Activated CD8-positive, alpha-beta memory T cell treated with anti-CD3 and anti-CD28 coated beads for 36 hours (primary cell): Measurements from ENCODE around the gene CSNK2B. TPM values are rescaled to one million over a fixed set of nuclear protein-coding genes. Genes with fewer than 3 reads are reported as not detected.

Experiments
- CTCF ChIA-PET: fragments of 350-600 bp; sonication (Branson Sonifier 250); formaldehyde crosslinking; loops from one replicate; lab custom pipeline; 2021; ENCODE audit warnings: antibody characterized with exemption; lab: Charles Lee
- POLR2A ChIA-PET: fragments of 350-600 bp; sonication (Branson Sonifier 250); formaldehyde crosslinking; loops from one replicate; lab custom pipeline; 2021; ENCODE audit warnings: antibody characterized with exemption; lab: Charles Lee
- total RNA-seq, 2 experiments: library from RNA; stranded (reverse); gene quantifications; one replicate each; pipeline ENCODE4 v1.2.3, GENCODE V29; 2021

Gene CSNK2B
- total RNA-seq, 2 experiments from 2014 or later = 329 TPM

GRCh38 chr6:31676322-31676903, 10.5 kb downstream of the CSNK2B start:
- CTCF ChIA-PET = no interaction called here
- POLR2A ChIA-PET = no interaction called here

DNA sequence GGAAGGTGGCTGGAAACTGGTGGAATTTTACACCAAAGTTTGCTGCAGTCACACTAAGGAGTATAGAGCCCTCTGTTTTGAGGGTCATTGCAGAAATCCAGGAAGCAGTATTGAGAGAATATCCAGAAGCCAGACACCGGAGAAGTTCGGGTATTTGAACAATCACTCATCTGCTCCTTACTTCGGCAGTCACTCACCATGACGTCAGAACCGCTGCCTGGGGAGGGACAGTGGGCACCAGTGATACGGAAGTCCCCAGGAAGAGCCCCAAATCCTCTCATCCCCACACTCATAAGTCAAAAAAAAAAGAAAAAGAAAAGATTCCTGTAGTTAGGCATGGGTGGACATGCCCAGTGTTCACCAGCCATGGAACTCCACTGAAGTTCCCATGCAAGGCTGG, 11.0 kb downstream of the CSNK2B start:
- ChIA-PET CTCF (interaction anchor here (0.9 kb wide), 1 partner anchor 9 kb away, joined by 3 read pairs; no protein-coding TSS in a partner anchor), POLR2A (no interaction called here)

GRCh38 chr6:31677955-31678354, 12.1 kb downstream of the CSNK2B start:
- POLR2A ChIA-PET = no interaction called here
- CTCF ChIA-PET = interaction anchor here (0.9 kb wide), 1 partner anchor 10 kb away, joined by 3 read pairs; no protein-coding TSS in a partner anchor

DNA sequence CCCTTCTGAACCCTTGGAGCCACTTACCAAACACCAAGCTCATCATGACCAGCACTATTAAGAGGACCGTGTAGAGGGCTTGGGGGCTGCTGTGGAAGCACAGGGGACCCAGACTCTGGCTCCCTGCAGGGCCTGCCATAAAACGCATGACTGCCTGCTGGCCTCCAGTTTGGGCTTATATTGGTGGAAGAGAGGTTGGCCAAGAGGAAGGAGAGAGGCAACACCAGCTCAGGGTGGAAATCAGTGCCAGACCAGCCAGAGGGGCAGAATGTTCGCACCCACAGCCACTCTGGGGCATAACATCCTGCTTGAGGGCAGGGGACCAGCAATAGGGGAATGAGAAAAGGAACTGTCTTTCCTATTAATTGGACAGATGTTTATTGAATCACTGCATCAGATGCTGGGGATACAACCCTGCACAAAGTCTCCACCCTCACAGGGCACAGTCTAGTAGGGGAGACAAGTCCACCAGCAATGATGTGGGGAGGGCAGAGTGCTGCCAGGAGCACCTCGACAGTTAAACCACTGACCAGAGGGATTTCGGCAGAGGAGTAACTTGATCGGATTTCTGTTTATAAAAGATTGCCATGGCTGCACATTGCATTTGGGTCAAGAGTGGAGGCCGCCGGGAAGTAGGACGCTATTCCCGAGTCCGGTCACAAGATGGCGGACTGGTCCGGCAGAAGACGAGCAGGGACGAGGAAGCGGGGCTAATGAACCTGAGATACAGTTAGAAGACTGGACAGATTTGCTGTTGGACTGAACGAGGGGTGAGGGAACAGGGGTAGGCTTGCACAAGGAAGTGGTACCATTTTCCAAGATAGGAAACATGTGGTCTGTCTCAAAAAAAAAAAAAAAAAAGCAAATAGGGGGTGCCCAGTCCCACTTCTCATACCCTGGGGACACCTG, 14.6 kb downstream of the CSNK2B start, which contains the start of gene LY6G5C:
Gene LY6G5C, minus strand, starts transcription at position 842 of the 909 bp plus-strand sequence. Its CDS starts 694 bp downstream, at position 148.
- POLR2A ChIA-PET = interaction anchor here (0.6 kb wide), 1 partner anchor 17 kb away, joined by 8 read pairs; no protein-coding TSS in a partner anchor
- CTCF ChIA-PET = interaction anchor here (0.6 to 2.2 kb wide), 8 partner anchors 9 to 217 kb away, joined by 3 to 12 read pairs (median 5); partner anchors contain the start of genes ABHD16A, DDAH2 and EHMT2

DNA sequence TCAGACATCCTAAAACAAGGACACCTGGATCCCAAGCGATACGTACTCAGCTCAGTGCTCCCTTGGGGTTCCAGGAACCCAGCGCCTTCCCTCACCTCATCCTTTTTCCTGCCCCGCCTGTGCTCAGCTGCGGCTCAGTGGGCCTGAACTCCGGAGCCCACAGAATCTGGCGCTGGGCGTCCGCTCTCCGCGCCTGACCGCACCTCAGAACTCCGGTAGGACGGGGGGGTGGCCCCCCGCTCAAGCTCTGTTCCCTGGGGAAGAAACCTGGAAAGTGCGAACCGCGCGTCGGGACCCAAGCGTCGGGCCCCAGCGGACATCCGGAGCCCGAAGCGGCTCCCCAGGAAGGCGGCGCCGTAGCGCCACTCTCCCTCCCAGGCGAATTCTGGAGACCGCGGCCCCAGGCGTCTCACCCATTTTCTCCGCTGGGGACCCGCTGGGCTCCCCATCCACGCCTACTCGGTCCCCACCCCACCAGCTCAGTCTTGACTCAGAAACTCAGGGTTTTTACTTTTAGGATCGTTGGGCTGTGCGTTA, 15.3 kb downstream of the CSNK2B start:
- POLR2A ChIA-PET = interaction anchor here (0.6 kb wide), 1 partner anchor 18 kb away, joined by 8 read pairs; no protein-coding TSS in a partner anchor
- CTCF ChIA-PET = interaction anchor here (0.7 to 2.2 kb wide), 6 partner anchors 10 to 93 kb away, joined by 3 to 12 read pairs (median 5); partner anchors contain the start of genes ABHD16A and DDAH2

- ChIA-PET POLR2A (no interaction called here), CTCF (interaction anchor here (1.5 to 1.7 kb wide), 2 partner anchors 10 to 19 kb away, joined by 3 to 4 read pairs; no protein-coding TSS in a partner anchor)
Measured at GRCh38 chr6:31683591-31683990, 17.7 kb downstream of the CSNK2B start.

DNA sequence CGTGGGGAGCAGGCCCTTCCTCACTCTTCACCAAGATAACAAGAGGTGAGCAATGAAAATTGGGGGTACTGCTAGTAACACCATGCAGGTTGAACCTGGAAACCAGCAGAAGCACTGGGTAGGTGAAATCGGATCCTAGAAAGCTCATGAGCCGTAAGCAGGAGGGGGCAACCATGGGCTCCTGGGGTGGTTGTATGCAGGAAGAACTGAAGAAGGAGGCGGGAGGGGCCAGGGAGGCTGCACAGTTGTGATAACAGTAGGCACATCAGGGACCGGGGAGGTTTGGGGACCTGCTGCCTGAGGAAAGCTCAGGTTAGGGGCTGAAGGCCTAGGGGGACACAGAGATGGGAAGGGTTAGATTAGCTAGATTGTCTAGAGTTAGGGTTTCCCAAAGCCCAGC, 20.6 kb downstream of the CSNK2B start:
- CTCF ChIA-PET = no interaction called here
- POLR2A ChIA-PET = no interaction called here

GRCh38 chr6:31687321-31687720, 21.4 kb downstream of the CSNK2B start:
- POLR2A ChIA-PET = interaction anchor here (0.5 kb wide), 1 partner anchor 9 kb away, joined by 5 read pairs; no protein-coding TSS in a partner anchor

GRCh38 chr6:31687860-31688693, 22.2 kb downstream of the CSNK2B start:
- POLR2A ChIA-PET = no interaction called here

More at GRCh38 chr6:31687321-31687720, 21.4 kb downstream of the CSNK2B start:
- CTCF ChIA-PET = no interaction called here

GRCh38 chr6:31689249-31690110, 23.6 kb downstream of the CSNK2B start:
- CTCF ChIA-PET = interaction anchor here (1.3 kb wide), 1 partner anchor 9 kb away, joined by 3 read pairs; no protein-coding TSS in a partner anchor
- POLR2A ChIA-PET = no interaction called here

More at GRCh38 chr6:31687860-31688693, 22.2 kb downstream of the CSNK2B start:
- CTCF ChIA-PET = no interaction called here

- ChIA-PET POLR2A (interaction anchor here (0.6 kb wide), 1 partner anchor 1628 kb away, joined by 3 read pairs; no protein-coding TSS in a partner anchor), CTCF (interaction anchor here (0.5 to 1.9 kb wide), 4 partner anchors 10 to 45 kb away, joined by 3 to 7 read pairs (median 3); partner anchors contain the start of gene LY6G5C)
Measured at GRCh38 chr6:31690231-31691077, 24.6 kb downstream of the CSNK2B start.

DNA sequence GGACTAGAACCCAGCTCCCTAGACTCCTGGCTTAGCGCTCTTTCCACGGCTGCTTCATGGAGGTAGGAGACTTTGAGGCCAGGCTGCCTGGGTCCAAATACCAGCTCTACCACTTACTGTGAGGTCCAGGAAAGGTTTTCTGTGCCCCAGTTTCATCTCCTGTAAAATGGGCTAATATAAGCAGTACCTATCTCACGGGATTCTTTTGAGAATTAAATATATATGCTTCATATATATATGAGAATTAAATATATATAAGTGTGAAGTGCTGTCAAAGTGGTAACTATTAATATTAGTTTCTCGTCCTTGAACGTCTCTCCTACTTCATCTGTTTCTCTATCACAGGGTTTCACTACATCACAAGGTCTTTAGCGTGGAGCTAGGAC, 25.2 kb downstream of the CSNK2B start:
- ChIA-PET CTCF (interaction anchor here (0.5 to 1.9 kb wide), 3 partner anchors 10 to 44 kb away, joined by 3 to 7 read pairs (median 3); partner anchors contain the start of gene LY6G5C), POLR2A (no interaction called here)

GRCh38 chr6:31691564-31692108, 25.8 kb downstream of the CSNK2B start:
- ChIA-PET CTCF (interaction anchor here (1.4 to 1.9 kb wide), 2 partner anchors 11 to 23 kb away, joined by 3 to 7 read pairs; partner anchors contain the start of gene LY6G5C), POLR2A (no interaction called here)

GRCh38 chr6:31692353-31692752, 26.5 kb downstream of the CSNK2B start:
- ChIA-PET POLR2A (no interaction called here), CTCF (interaction anchor here (1.4 to 1.9 kb wide), 2 partner anchors 12 to 24 kb away, joined by 3 to 7 read pairs; partner anchors contain the start of gene LY6G5C)

- POLR2A ChIA-PET = interaction anchor here (0.5 kb wide), 1 partner anchor 40 kb away, joined by 3 read pairs; no protein-coding TSS in a partner anchor
- CTCF ChIA-PET = interaction anchor here (0.6 to 2.5 kb wide), 4 partner anchors 9 to 226 kb away, joined by 3 to 8 read pairs (median 3); no protein-coding TSS in a partner anchor
Measured at GRCh38 chr6:31692886-31693285, 27.0 kb downstream of the CSNK2B start.
